B cell (primary cell): ENCODE measurements around the gene GIMAP8. TPM values are rescaled to one million over a fixed set of nuclear protein-coding genes. Genes with fewer than 3 reads are reported as not detected.

ENCODE experiments used
- ATAC-seq: fragments of 200-7000 bp; cut with Tn5 transposase; one replicate; pipeline ENCODE4 v1.10.0; 2021; ENCODE audit warnings: low read depth, mild to moderate bottlenecking, moderate number of reproducible peaks, moderate library complexity
- CTCF ChIA-PET: fragments of 350-600 bp; sonication (Branson Sonifier 250); formaldehyde crosslinking; loops from one replicate; lab custom pipeline; 2021; ENCODE audit warnings: antibody characterized with exemption, inconsistent platforms; lab: Charles Lee
- POLR2A ChIA-PET: fragments of 350-600 bp; sonication (Branson Sonifier 250); formaldehyde crosslinking; loops from one replicate; lab custom pipeline; 2021; ENCODE audit warnings: antibody characterized with exemption; lab: Charles Lee
- DNase-seq: peaks from one replicate; pipeline ENCODE4 v3.0.0; 2013
- H2AFZ ChIP-seq: 2 replicates; pipeline ENCODE4 v1.6.1; 2012; ENCODE audit warnings: mild to moderate bottlenecking, low read depth, low read length; ENCODE audit not compliant: insufficient read depth, poor library complexity, severe bottlenecking
- H3K27ac ChIP-seq, 2 donors: 1 replicate in 1 of 2; 2 replicates in 1 of 2; pipeline ENCODE4 v1.5.1; 2012 to 2013; ENCODE audit warnings: low read length in 2 of 2, mild to moderate bottlenecking in 2 of 2, moderate library complexity in 1 of 2
- H3K27me3 ChIP-seq, 4 experiments: fragments of 200-600 bp in 1 of 4; sonication (generic) in 1 of 4; replicated peaks in 1 of 4; 1 replicate in 2 of 4; 2 replicates in 2 of 4; pipeline versions ENCODE4 v1.6.1 to v1.7.0; 2013 to 2016; ENCODE audit warnings: low read length in 3 of 4, mild to moderate bottlenecking in 2 of 4, mixed read lengths in 1 of 4, moderate library complexity in 1 of 4; ENCODE audit not compliant: insufficient read depth in 4 of 4, control insufficient read depth in 3 of 4; ENCODE audit errors: control extremely low read depth in 1 of 4
- H3K36me3 ChIP-seq, 2 experiments: replicated peaks in 1 of 2; 1 replicate in 1 of 2; 2 replicates in 1 of 2; pipeline versions ENCODE4 v1.6.1 to v1.7.1; 2013; ENCODE audit warnings: low read length in 1 of 2; ENCODE audit not compliant: insufficient read depth in 2 of 2, control insufficient read depth in 1 of 2; ENCODE audit errors: control extremely low read depth in 1 of 2, extremely low read depth in 1 of 2
- H3K4me1 ChIP-seq, 2 donors: fragments of 200-600 bp in 1 of 2; sonication (generic) in 1 of 2; 1 replicate in 1 of 2; 2 replicates in 1 of 2; pipeline versions ENCODE4 v1.5.1 to v1.6.1; 2013 to 2017; ENCODE audit warnings: low read length in 2 of 2; ENCODE audit not compliant: control insufficient read depth in 2 of 2, insufficient read depth in 2 of 2
- H3K4me2 ChIP-seq: replicated peaks from 2 replicates; pipeline ENCODE3; 2012; ENCODE audit warnings: mild to moderate bottlenecking, low read depth, low read length; ENCODE audit not compliant: poor library complexity, severe bottlenecking
- H3K4me3 ChIP-seq, 5 experiments: fragments of 200-600 bp in 1 of 5; sonication (generic) in 1 of 5; 1 replicate in 3 of 5; 2 replicates in 2 of 5; pipeline versions ENCODE4 v1.5.1 to v1.7.0; 2011 to 2016; ENCODE audit warnings: low read length in 4 of 5, mild to moderate bottlenecking in 4 of 5, low read depth in 2 of 5, control low read depth in 1 of 5, moderate library complexity in 1 of 5; ENCODE audit not compliant: insufficient read depth in 1 of 5; ENCODE audit errors: control extremely low read depth in 1 of 5, extremely low read depth in 1 of 5
- H3K79me2 ChIP-seq: fragments of 200-600 bp; sonication (generic); one replicate; pipeline ENCODE4 v1.6.0; 2016; ENCODE audit warnings: low read length; ENCODE audit not compliant: control insufficient read depth, insufficient read depth
- H3K9ac ChIP-seq: fragments of 200-600 bp; sonication (generic); 2 replicates; pipeline ENCODE4 v1.6.1; 2017; ENCODE audit warnings: mild to moderate bottlenecking, low read length, moderate library complexity
- H3K9me3 ChIP-seq, 3 donors: one replicate each; pipeline versions ENCODE4 v1.6.1 to v1.7.1; 2013; ENCODE audit warnings: low read length in 2 of 3; ENCODE audit not compliant: control insufficient read depth in 2 of 3, insufficient read depth in 1 of 3; ENCODE audit errors: control extremely low read depth in 1 of 3
- H4K20me1 ChIP-seq: 2 replicates; pipeline ENCODE4 v1.6.0; 2012; ENCODE audit warnings: mild to moderate bottlenecking, low read length; ENCODE audit not compliant: insufficient read depth, control insufficient read depth, poor library complexity, severe bottlenecking
- H3K27ac Mint-ChIP-seq: one replicate; pipeline ENCODE4 v1.8.0; 2021; ENCODE audit warnings: mixed read lengths
- H3K27me3 Mint-ChIP-seq: one replicate; pipeline ENCODE4 v1.8.0; 2021; ENCODE audit warnings: mixed read lengths
- H3K4me1 Mint-ChIP-seq: one replicate; pipeline ENCODE4 v1.8.0; 2021; ENCODE audit warnings: mixed read lengths
- H3K4me3 Mint-ChIP-seq: one replicate; pipeline ENCODE4 v1.8.0; 2021; ENCODE audit warnings: mixed read lengths
- H3K9me3 Mint-ChIP-seq: one replicate; pipeline ENCODE4 v1.8.0; 2022; ENCODE audit warnings: mixed read lengths; ENCODE audit not compliant: insufficient read depth
- CTCF ChIP-seq: fragments of 200-600 bp; IDR thresholded peaks from one replicate; pipeline ENCODE4 v1.8.0; 2022; ENCODE audit warnings: antibody characterized with exemption, mild to moderate bottlenecking
- EZH2 ChIP-seq: IDR thresholded peaks from 2 replicates; pipeline ENCODE4 v1.6.1; 2012; ENCODE audit warnings: borderline replicate concordance, low read depth, mild to moderate bottlenecking, moderate library complexity, low read length; ENCODE audit not compliant: insufficient read depth, poor library complexity, severe bottlenecking
- WGBS: methylation state at CpG from one replicate; pipeline ENCODE4 v1.1.5; 2013; ENCODE audit warnings: missing lambda C conversion rate; ENCODE audit not compliant: insufficient coverage; 5-methylcytosine and 5-hydroxymethylcytosine counted together
- intact Hi-C: fragments of 100-400 bp; cut with micrococcal nuclease; formaldehyde crosslinking; loops from one replicate; pipeline ENCODE4 v1.10.0; 2022
- polyA plus RNA-seq: library from polyadenylated mRNA; depleted of rRNA; stranded (reverse); fragments of >200 nt; gene quantifications from 2 replicates; pipeline ENCODE4 v1.2.3, GENCODE V29; 2012
- total RNA-seq, 2 donors: library from RNA; stranded (reverse); fragments of 120-200 nt in 1 of 2; gene quantifications; 1 replicate in 1 of 2; 2 replicates in 1 of 2; pipeline versions ENCODE4 v1.2.3 to v1.2.4, GENCODE V29; 2013 to 2022

Gene GIMAP8
- total and polyA plus RNA-seq, 2 donors (not counting 1 experiment from before 2014, with no cell fraction given), result 0.34 to 0.47 TPM

GRCh38 chr7:150421831-150422230 is 28.6 kb upstream of the GIMAP8 start:
- Histone ChIP-seq H3K9ac (no peak overlapping the region), H3K79me2 (no peaks in the 10 kb centered on the region), H3K9me3 (no peaks in the 10 kb centered on the region), H2AFZ (no peak overlapping the region), H3K4me2 (no peak overlapping the region), H3K27ac (no peak overlapping the region), H3K4me1 (peaks cover 0 to 5% of the 10 kb centered on the region in 2 donors), H3K4me3 (no peak overlapping the region), H3K36me3 (no peaks in the 10 kb centered on the region), H3K27me3 (no peaks in the 10 kb centered on the region), H4K20me1 (no peaks in the 10 kb centered on the region)
- no peak for TF ChIP-seq CTCF
- no peak for TF ChIP-seq EZH2
- CTCF ChIA-PET, result interaction anchor here (0.6 to 6.0 kb wide), 15 partner anchors 9 to 73 kb away, joined by 3 to 71 read pairs (median 4); no protein-coding TSS in a partner anchor
- POLR2A ChIA-PET, result no interaction called here
- peaks cover 5% of the 10 kb centered on the region for H3K4me1 Mint-ChIP-seq
- DNase-seq (no peak), ATAC-seq (no peak)
- no peak overlapping the region for H3K27ac Mint-ChIP-seq
- H3K9me3 Mint-ChIP-seq, result no peaks in the 10 kb centered on the region
- 89% methylated on average over 14 of the region's 17 CpGs for WGBS
- H3K4me3 Mint-ChIP-seq, result no peak overlapping the region
- intact Hi-C loops, result loop anchor here (1.0 to 2.0 kb wide), 6 partner anchors 13 to 136 kb away; partner anchors contain the start of genes ACTR3C, LRRC61 and ZNF775
- H3K27me3 Mint-ChIP-seq, result peaks cover 8% of the 10 kb centered on the region

GRCh38 chr7:150425670-150426069 is 24.8 kb upstream of the GIMAP8 start:
- intact Hi-C loops, result no loop called here
- Histone ChIP-seq H3K79me2 (no peaks in the 10 kb centered on the region), H4K20me1 (no peaks in the 10 kb centered on the region), H3K4me1 (peaks cover 9 to 13% of the 10 kb centered on the region in 2 donors), H3K9me3 (no peaks in the 10 kb centered on the region), H2AFZ (no peak overlapping the region), H3K36me3 (no peaks in the 10 kb centered on the region), H3K9ac (no peak overlapping the region), H3K4me2 (no peak overlapping the region), H3K27me3 (peaks cover 0 to 14% (median 6%) of the 10 kb centered on the region in 4 experiments), H3K4me3 (no peak overlapping the region), H3K27ac (no peak overlapping the region)
- Mint-ChIP-seq H3K4me3 (no peak overlapping the region), H3K4me1 (peaks cover 16% of the 10 kb centered on the region), H3K27ac (no peak overlapping the region), H3K9me3 (no peaks in the 10 kb centered on the region), H3K27me3 (peaks cover 18% of the 10 kb centered on the region)
- WGBS, result no CpG with 5 or more reads among the region's 4 CpGs
- DNase-seq (no peak), ATAC-seq (no peak)
- CTCF ChIA-PET, result interaction anchor here (1.3 kb wide), 1 partner anchor 72 kb away, joined by 4 read pairs; no protein-coding TSS in a partner anchor
- no peak for TF ChIP-seq EZH2
- TF ChIP-seq CTCF, result no peak
- POLR2A ChIA-PET, result no interaction called here
